NCI-H446 treated with DMSO at 0.1 percent for 48 hours (cell line): Measurements from ENCODE around the gene NARS2.

Experiments used
- DNase-seq: peaks from one replicate; lab custom pipeline; 2025; lab: John Stamatoyannopoulos, UW

The NARS2 gene

DNA sequence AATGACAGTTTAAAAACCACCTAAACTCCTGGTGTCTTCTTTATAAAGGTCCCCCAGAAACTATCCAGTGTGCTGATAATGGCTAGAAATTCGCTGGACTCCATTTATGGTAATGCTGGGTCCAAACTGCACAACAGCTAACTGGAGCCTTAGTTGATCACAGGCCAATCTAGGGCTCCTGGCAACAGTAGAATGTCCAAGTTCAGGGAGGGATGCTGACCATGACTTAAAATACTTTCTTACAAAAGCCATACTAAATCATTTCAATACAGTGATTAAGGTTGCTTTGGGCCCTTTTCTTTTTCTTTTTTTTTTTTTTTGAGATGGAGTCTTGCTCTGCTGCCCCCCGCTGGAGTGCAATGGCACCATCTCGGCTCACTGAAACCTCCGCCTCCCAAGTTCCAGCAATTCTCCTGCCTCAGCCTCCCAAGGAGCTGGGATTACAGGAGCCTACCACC is 142.6 kb downstream of the NARS2 start:
- no peak for DNase-seq

DNA sequence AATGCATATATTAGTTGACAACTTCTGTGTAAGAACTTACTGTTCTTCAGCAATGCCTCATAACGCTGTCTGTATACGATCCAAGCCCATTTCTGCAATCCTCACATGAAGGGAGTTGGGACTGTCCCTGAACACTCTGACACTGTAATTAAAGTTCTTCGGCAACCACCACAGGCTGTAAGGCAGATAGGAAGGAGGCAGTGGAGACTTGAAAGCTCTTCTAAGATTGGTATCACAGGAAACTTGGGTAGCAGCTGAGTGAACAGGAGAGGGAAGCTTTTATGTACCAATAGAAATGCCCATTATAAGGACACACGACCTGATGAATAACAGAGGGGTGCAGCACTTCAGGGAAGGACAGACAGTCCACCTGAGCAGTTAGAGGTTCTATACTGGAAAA is 145.0 kb downstream of the NARS2 start:
- DNase-seq: no peak

DNA sequence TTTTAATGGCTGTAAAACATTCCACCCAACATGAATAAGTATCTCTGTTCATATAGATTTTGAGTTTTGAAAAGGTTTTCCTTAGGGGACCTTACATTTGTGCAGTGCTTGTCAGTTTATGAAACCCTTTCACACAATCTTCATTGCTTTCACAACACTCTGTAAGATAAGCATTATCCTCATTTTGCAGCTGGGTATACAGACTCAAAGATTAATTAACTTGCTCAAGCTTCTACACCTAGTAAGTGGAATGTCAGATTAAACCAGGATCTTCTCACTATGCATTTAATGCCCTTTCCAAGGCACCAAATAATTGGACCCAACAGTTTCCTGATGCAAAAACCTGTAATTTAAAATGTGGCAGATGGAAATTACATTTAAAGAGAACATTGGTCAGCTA is 145.5 kb downstream of the NARS2 start:
- DNase-seq: no peak

DNA sequence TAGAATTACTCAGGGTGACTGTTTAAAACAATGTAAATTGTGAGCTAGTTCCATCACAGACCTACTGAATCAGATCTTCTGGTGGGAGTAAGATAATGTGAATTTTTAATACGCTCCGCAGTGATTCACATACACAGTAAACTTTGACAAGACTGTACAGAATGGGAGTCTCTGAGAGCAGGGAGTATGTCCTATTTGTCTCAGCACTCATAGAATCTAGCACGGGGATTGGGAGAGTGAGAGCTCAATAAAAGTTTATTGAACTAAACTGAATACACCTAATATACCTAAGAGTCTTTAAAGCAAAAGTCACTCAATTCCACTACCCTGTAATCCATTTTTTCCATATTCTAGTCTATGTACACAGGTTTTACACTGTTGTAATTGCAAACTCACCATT is 145.9 kb downstream of the NARS2 start:
- no peak for DNase-seq

DNA sequence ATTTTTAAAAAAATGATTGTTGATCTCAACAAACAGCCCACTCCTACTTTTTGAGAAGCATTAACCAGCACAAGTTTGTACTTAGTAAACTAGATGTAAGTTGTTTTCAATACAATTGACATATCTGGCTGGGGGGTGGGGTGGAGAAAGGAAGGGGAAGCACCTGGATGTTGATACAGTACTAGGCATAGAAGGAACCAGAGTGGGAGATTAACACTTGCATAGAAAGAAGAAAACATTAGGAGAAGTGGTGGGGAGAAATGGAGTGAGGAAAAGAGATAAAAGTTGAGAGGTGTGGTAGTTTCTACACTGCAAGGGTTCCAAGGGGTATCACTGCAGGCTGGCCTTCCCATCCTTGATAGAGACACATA is 146.4 kb downstream of the NARS2 start:
- DNase-seq: no peak

DNA sequence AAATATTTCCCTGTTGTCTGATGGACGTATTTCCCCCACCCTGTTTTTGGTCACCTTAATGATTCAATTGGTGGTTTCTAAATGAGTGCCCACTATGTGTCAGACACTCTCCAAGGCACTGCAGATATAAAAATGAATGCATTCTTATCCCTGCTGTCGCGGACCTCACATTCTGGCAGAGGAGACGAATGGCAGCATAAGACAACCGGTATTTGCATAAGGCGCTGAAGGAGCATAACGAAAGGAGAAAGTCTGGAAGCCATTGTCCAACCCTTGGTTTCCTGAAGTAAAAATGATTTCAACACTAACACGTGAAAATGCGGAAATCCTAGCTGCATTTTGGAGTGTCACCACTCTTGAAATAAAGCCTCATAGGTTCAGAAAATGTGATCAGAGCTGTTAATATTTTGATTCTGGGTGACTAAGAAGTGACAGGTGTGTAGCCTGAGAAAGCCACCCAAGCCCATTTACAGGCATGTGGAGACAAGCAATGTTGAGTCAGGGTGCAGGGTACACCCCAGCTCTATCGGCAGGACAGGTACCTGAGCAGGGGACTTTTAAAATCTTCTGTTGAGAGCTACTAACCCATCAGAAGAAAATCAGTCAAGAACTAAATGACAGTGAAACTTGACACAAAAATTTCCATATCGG is 146.9 kb downstream of the NARS2 start:
- DNase-seq: no peak

DNA sequence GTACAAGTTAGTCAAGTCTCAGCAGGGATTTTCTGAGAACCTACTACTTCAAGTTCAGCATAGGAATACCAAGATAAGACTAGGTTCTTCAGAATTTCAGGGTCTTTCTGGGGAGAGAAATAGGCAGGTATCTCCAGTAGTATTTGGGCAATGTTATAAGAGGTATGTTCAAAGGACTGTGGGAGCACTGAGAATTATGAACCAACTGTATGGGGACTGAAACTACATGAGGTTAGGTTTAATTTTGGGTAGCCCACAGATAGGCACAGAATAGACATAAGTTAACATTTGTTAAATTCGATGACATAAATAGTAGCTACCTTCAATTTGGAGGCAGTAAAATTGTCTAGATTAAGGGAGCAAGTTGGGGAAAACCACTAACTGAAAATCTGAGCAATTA is 147.8 kb downstream of the NARS2 start:
- DNase-seq: no peak

DNA sequence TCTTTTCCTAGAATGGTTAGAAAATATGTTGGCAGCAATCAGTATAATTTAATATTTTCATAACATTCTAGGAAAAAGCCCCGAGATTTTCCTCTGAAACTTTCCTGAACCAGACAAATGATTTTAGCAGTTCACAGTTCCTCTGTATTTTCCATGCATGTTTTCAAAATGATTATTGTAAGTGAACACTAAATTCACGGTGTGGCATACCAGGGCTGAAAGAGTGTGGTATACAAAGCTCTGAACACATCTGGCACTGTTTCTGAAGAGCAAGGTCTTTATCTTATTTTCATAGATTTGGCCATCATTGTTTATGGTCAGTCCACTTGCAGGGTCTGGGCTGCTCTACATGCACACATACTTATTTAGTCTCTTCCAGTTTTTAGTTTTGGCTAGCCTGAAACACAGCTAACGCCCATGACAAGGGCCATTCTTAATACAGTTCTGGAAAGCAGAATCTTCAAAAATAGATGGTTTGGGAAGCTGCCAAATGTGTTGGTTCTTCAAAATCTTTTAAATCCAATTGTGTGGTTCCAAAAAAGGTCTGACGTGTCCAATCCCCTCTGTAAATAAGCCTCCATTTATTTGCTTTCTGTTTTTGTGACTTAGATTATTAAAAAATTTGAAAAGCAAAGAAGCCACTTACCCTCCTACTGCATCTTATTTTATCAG is 149.1 kb downstream of the NARS2 start:
- DNase-seq: no peak

DNA sequence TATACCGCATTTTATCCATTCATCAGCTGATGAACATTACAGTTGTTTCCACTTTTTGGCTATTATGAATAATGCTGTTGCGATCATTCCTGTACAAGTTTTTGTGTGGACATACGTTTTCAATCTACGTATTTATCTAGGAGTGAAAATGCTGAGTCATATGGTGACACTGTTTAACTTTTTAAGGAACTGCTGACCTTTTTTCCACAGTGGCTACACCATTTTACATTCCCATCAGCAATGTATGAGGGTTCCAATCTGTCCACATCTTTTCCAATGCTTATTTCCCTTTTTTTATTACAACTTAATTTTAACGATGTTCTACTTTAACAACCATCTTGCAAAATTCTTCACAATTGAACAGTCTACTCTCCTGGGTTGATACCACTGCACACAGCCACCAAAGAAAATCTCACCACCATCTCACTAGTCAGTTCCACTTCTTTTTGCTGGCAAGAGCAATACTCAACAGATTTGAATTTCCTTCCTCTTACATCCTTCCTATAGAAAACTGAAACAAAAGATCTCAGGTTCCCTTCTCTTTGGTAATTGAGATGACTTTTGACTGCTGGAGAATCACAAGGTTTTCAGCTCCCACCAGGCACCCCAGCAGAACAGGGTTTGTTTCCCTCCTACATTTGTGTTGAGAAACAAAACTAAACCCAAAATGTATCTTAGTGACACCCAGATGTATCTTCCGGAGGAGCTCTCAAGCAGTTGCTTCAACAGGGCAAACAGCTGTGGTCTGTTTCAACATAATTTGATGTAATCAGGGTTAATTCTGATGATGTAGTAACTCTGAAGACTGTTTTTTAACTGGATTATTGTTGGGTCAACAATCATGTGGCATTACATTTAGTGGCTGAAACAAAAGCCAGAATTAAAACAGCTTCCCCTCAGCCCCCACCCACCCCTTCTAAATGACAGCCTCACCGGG is 150.1 kb downstream of the NARS2 start:
- no peak for DNase-seq

DNA sequence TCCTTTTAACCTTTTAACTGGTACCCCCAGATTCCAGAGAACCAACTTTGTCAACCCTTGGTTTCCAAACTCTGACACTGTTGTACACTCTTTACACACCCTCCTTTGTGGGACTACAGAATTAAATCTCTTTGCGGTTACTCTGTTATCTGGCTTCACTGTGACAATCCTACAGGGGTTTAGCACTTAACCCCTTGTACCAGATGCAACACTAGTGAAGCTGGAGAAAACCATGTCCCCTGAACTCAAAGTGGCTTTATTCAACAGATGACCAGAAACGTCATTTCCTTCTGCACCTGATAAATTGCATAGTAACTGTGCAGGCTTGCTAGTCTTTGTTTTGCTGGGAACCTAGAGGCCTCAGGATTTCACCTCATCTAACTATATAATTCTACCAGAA is 151.4 kb downstream of the NARS2 start:
- DNase-seq: no peak

DNA sequence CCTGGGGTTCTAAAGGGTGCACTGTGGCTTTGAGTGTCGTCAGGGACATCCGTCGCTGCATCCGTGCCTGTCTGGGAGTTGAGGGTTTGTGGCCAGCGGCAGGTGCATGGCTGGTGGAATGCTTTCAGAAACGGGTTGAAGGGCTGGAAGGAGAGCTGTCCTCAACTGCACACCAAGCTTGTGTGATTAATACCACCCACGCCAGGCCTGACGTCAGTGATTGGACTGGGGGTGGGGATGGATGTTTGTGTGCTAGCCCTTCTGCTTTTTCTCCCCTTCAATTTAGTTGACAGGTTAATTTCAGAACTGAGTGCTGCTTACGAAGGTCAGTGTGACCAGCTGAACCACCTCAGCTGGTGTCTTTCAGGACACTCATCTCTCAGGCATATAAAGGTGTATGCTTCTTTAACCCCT is 153.9 kb downstream of the NARS2 start:
- DNase-seq: no peak

DNA sequence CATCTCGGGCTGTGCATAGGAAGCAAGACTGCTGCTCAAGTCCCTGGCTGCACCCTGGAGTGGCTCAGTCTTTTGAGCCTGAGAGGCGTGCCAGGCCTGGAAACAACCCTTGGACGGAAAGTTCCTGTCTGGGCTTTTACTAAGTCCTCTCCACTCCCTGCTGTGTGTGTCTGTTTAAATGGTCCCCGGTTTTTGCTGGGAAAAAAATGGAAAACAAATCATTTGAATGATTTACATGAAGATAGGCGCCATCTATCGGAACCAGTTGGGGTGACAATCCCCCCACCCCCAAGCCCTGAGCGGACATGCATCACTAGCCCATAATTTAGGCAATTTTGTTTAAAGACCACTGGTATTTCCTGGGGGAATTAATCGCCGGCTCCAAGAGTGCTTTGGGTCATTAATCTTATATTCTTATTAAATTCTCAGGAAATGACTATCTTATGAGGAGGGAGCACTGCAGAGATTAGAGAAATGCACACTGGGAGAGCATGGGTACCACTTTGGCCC is 154.4 kb downstream of the NARS2 start:
- peak; percentile 34 for DNase-seq

DNA sequence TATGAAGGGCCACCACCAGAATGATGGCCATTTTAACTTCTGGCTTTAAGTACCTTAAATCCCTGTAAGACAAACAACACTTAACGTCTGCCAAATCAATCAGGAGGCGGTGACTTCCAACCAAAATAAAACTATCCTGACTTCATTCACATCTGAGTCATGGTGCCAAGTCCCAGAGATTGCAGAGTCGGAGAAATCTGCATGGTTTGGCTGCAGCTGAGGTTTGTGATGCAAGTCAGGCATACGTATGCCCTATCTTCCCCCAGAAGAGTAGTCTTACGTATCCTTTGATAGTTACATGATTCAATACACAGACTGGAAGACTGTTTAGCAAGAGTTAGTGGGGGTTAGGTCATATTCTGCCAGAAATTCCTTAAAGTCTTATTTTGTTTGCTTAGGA is 155.3 kb downstream of the NARS2 start:
- peak; percentile 22 for DNase-seq

DNA sequence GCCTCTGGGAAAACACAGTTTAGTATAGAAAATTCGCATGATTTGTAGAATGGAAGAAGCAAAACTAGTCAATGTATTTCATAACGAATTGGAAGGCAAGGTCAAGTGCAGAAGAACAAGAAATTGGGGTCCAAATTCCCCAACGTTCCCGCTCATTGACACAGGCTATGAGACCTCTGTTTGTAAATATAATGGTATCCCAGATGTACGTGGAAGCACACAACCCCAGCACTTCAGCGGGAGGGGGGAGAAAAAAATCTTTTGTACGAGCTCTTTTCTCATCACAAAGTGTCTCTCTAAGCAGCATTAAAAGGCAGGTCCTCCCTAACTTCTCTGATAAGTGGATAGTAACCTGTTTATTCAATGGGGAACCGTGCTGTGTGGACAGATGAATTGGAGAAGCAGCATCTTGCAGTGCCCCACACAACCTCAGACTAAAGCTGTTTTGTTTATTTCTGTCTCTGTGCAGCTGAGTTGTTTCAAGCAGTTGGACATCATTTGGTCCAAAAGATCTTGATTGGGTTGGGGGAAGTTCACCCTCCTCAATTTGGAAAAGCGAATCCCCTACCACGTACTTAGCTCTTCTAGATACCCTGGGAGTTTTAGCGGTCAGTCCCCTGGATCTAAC is 156.0 kb downstream of the NARS2 start:
- no peak for DNase-seq

DNA sequence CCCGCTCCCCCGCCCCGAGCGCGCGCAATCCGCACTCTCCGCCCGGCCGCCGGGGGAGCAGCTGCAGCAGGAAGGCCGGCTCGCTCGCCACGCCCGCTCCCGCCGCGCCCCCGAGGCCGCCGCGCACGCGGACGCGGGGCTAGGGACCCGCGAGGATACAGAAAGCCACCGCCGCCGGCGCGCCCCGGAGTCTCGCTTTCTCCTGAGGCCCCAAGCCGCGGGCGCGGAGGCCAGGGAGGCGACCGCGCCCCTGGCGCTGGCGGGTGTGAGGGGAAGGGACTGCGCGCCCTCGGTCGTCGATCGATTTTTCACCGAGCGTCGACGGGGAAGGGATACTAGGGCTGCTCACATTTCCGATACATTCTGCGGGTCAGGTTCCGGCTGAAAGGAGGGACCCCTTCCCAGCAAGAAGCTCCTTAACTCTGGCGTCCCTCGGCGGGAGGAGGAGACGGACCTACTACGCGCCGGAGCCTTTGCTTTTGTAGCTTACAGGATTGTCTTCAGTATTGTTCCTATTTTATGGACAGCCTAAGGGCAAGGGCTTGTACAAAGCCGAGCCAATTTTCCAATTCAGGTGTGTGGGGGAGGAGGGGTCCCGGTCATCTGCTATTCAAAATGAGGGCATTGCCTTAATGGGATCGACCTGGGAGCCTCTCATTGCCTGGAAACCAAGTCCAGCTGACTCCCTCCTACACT is 156.6 kb downstream of the NARS2 start:
- peak; percentile 66 for DNase-seq

DNA sequence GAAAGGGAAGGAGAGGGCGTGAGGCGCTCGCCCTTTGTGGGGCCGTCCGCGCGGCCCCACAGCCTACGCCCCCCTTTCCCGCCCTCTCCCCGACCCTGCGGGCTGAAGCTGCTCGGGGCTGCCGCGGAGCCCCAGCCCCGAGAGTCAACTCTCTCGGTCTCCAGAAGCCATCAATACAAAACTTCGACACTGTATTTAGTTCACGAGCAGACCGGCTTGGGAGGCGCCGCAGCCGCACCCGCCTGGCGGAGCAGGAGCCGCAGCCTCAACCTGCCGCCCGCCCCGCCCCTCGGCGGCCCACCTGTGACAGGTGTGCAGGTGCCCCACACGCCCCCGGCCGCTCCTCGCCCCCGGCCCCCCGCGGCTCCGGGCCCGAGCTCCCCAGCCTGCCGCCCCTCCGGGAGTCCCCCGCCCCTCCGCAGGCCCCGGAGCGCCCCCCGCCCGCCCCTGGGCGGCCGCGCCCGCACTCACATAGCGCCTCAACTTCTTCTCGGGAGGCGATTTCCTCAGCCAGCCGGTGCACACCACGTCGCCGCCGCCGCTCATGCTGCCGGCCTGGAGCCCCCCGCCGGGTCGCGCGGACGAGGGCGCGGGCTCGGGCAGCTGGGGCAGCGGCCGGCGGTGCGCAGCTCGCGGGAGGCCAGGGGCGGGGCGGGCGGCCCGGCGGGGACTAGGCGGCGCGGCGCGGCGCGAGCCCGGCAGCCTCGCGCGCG is 157.3 kb downstream of the NARS2 start, which contains the start of gene GAB2:
Gene GAB2 (minus strand): TSS at position 646 of the 713 bp plus-strand sequence. CDS start 100 bp downstream, at position 546.
- DNase-seq: no peak

DNA sequence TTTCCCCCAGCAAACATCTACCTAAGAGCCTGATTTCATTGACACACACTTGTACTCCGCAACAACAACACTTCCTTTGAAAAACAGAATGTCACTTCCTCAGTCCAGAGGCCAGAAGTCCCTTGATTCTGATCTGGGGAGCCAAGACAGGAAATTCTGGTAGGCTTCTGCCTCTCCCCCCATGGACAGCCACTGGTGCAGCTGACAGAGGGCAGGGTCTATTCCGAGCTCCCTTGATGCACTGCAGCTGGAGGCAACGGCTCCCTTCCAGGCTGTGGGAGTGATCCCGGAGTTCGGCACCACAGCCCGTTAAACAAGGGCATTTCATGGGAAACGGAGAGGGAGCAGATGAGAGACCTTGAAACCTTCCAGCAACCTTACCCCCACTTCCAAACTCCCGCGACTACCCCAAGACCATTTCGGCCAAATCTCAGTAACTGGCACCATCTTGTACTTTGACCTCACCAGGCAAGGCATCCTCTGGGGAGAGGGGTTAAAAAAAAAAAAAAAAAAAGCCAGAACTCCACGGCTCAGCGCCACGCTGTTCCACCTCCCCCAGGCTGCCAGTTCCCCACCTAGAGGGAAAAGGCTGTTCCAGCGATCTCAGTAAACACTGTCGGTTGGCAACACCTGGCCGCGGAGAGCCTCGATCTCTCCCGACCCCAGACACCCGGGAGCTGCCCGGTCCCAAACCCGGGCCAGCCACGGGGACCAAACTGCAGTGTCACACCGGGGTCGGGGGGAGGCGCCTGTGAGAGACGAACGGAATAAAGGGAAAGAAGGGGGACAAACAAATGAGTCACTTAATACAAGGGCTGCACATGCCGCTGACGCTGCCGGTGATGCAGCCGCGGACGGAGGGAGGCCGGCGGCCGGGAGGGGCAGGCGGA is 158.1 kb downstream of the NARS2 start:
- peak; percentile 41 for DNase-seq

DNA sequence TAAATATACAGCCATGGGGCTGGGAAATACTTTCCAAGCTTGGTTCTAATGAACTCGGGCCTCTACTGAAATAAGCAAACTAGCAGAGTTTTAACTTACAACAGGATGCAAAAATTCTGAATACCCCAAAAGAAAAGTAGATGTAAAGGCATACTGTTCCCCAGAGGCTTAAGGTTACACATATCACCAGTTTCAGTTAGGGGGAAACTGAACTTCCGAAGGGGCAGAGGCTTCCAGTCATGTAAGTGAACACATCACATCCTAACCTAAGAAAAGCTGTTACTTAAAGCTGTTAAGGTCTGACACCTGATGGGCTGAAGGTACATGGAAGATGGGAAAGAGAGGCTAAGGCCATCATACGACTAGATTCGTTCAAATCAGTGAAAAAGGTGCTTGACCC is 159.3 kb downstream of the NARS2 start:
- no peak for DNase-seq

DNA sequence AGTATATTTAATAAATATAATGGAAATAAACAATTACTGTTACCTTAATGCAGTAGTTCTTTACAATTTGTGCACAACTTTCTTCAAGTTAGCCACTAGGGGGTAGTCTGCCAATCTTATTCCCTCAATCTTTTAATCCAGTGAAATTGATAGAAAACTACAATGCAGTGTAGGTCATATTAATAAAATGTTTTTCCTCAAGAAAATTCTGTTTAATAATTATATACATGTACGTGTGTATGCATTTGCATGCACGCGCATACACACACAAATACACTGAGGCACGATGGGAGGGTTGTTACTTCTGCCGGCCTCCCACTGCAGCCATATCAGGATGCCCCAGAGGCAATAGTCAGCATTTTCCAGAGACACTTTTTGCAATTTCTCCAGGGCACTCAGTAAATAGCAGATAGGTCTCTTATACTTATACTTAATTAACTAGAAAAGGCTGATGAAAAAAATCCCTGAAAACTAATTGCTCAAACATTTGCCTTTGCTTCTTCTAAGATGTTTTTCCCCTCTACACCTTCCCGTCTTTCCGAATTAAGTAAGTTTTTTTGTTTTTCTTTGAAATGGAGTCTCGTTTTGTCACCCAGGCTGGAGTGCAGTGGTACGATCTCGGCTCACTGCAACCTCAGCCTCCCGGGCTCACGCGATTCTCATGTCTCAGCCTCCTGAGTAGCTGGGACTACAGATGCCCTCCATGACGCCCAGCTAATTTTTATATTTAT is 160.2 kb downstream of the NARS2 start:
- DNase-seq: no peak
